ACC112 (cell line): ENCODE data around the gene PRTFDC1.

Source experiments
- H2AFZ ChIP-seq: fragments of 200-600 bp; sonication (generic); one replicate; pipeline ENCODE4 v1.6.0; 2017; ENCODE audit warnings: antibody characterized with exemption, low read length; ENCODE audit not compliant: unreplicated experiment
- H3K27ac ChIP-seq: fragments of 200-600 bp; sonication (generic); 2 replicates; pipeline ENCODE4 v1.5.1; 2014; ENCODE audit warnings: low read depth, mild to moderate bottlenecking, antibody characterized with exemption, low read length, moderate library complexity
- H3K27me3 ChIP-seq: fragments of 200-600 bp; sonication (generic); 2 replicates; pipeline ENCODE4 v1.6.1; 2014; ENCODE audit warnings: mild to moderate bottlenecking, antibody characterized with exemption, low read length, moderate library complexity, mixed read lengths; ENCODE audit not compliant: insufficient read depth
- H3K36me3 ChIP-seq: fragments of 200-600 bp; sonication (generic); 2 replicates; pipeline ENCODE4 v1.6.1; 2016; ENCODE audit warnings: mild to moderate bottlenecking, antibody characterized with exemption, low read length, moderate library complexity, mixed read lengths; ENCODE audit not compliant: insufficient read depth
- H3K4me1 ChIP-seq: fragments of 200-600 bp; sonication (generic); one replicate; pipeline ENCODE4 v1.6.1; 2016; ENCODE audit warnings: low read length, mixed read lengths; ENCODE audit not compliant: insufficient read depth, unreplicated experiment, control insufficient read depth
- H3K4me3 ChIP-seq: fragments of 200-600 bp; sonication (generic); 2 replicates; pipeline ENCODE4 v1.5.1; 2014; ENCODE audit warnings: mild to moderate bottlenecking, low read depth, low read length
- H3K79me2 ChIP-seq: fragments of 200-600 bp; sonication (generic); one replicate; pipeline ENCODE4 v1.6.0; 2016; ENCODE audit warnings: low read length; ENCODE audit not compliant: control insufficient read depth, unreplicated experiment, insufficient read depth

PRTFDC1 gene

DNA sequence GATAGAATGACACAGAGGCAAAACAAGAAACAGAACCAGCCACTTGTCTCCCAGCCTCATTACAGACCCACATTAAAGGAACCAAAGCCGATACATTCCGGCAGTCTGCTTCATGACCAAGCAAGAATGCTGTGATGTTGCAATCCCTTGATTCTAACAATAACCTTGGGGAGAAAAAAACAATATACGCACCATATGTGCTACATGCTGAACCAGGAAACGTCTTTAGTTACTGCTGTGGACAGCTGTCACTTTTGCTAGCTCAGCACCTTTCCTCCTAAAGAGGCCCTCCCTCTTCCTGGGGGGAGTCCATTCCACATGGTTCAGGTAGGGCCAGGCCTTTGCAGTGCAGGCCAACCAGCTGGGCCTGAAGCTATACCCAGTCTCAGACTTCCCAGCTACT lies 79.1 kb downstream of the PRTFDC1 start:
- no peaks in the 10 kb centered on the region for H3K27me3 ChIP-seq
- H3K4me3 ChIP-seq, result peak overlapping the region; percentile 9; the same call in 1 of the 2 replicates
- H3K36me3 ChIP-seq, result 0 out of 2 replicates have a peak, but pooled peaks cover 8% of the 10 kb centered on the region
- peaks cover 27% of the 10 kb centered on the region for H3K4me1 ChIP-seq
- H3K79me2 ChIP-seq, result no peaks in the 10 kb centered on the region
- peak overlapping the region; percentile 91 for H3K27ac ChIP-seq
- peak overlapping the region; percentile 81 for H2AFZ ChIP-seq

DNA sequence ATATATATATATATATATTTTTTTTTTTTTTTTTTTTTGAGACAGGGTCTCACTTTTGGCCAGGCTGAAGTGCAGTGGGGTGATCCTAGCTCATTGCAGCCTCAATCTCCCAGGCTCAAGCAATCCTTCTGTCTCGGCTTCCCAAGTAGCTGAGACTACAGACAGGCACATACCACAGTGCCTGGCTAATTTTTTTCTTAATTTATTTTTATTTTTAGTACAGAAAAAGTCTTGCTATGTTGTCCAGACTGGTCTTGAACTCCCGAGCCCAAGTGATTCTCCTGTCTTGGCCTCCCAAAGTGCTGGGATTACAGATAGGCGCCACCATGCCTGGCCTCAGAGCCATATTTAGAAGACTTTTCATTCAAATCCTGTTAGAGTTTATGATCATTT lies 79.6 kb downstream of the PRTFDC1 start:
- no peaks in the 10 kb centered on the region for H3K79me2 ChIP-seq
- peak overlapping the region; percentile 81 for H2AFZ ChIP-seq
- H3K36me3 ChIP-seq, result 0 out of 2 replicates have a peak, but pooled peaks cover 8% of the 10 kb centered on the region
- H3K27me3 ChIP-seq, result no peaks in the 10 kb centered on the region
- peaks cover 27% of the 10 kb centered on the region for H3K4me1 ChIP-seq
- peak overlapping the region; percentile 91 for H3K27ac ChIP-seq
- H3K4me3 ChIP-seq, result 0 out of 2 replicates have a peak overlapping the region, but pooled peaks have one; percentile 9

- Histone ChIP-seq H2AFZ (no peak overlapping the region), H3K4me3 (no peak overlapping the region), H3K27ac (no peak overlapping the region), H3K36me3 (0 out of 2 replicates have a peak, but pooled peaks cover 8% of the 10 kb centered on the region), H3K27me3 (no peaks in the 10 kb centered on the region), H3K4me1 (peaks cover 30% of the 10 kb centered on the region), H3K79me2 (no peaks in the 10 kb centered on the region)
Observed at GRCh38 chr10:24872049-24872789, 80.2 kb downstream of the PRTFDC1 start.

DNA sequence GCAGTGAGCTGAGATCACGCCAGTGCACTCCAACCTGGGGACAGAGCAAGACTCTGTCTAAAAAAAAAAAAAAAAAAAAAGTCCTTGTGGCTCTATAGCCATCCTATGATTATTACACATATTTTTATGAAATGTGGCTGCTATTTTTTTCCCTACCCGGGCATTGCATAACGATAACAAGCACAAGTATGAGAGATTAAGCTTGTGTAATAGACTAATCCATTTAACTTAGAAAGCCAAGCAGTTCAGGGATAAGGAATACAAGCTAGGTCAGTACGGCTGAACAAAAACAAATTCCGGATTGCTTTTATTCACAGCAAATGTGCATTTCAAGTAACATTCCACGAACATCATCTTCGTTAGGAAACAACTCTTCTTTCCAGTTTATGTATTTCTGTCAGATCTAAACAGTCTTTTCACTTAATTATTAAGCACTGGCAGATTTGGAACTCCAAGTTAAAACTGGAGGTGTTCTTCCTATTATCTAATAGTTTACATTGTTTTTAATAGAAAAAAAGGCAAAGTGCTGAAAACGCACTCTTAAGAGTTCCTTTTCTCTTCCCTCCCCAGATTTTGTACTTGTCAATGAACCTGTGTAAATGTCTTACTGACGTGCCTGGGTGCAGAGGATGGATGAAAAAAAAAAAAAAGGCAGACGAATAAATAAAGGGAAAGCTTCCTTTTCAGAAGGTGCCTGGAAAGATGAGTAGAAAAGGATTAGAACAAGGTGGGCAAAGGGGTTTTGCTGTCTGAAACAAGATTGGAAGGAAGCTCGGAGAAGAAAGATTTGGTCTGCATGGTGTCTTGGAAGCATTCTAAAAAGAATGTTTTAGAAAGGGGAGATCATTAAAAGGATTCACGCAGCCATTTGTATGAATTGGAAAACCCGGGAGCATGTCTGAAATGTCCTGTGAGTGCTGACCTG lies 81.1 kb downstream of the PRTFDC1 start:
- Histone ChIP-seq H3K36me3 (0 out of 2 replicates have a peak, but pooled peaks cover 8% of the 10 kb centered on the region), H2AFZ (no peak overlapping the region), H3K4me3 (no peak overlapping the region), H3K27me3 (no peaks in the 10 kb centered on the region), H3K79me2 (no peaks in the 10 kb centered on the region), H3K4me1 (peaks cover 40% of the 10 kb centered on the region), H3K27ac (no peak overlapping the region)

GRCh38 chr10:24869354-24870015 lies 82.9 kb downstream of the PRTFDC1 start:
- H3K4me3 ChIP-seq, result no peak overlapping the region
- no peaks in the 10 kb centered on the region for H3K27me3 ChIP-seq
- H3K79me2 ChIP-seq, result no peaks in the 10 kb centered on the region
- H3K27ac ChIP-seq, result peak overlapping the region; percentile 18; the same call in 1 of the 2 replicates
- no peak overlapping the region for H2AFZ ChIP-seq
- no peaks in the 10 kb centered on the region for H3K36me3 ChIP-seq
- H3K4me1 ChIP-seq, result peaks cover 56% of the 10 kb centered on the region

- Histone ChIP-seq H3K27me3 (no peaks in the 10 kb centered on the region), H3K4me1 (peaks cover 38% of the 10 kb centered on the region), H3K27ac (peak overlapping the region; percentile 84), H2AFZ (peak overlapping the region; percentile 64), H3K4me3 (peak overlapping the region; percentile 15), H3K36me3 (peaks cover 8% of the 10 kb centered on the region), H3K79me2 (no peaks in the 10 kb centered on the region)
Observed at GRCh38 chr10:24866604-24867583, 85.5 kb downstream of the PRTFDC1 start.

DNA sequence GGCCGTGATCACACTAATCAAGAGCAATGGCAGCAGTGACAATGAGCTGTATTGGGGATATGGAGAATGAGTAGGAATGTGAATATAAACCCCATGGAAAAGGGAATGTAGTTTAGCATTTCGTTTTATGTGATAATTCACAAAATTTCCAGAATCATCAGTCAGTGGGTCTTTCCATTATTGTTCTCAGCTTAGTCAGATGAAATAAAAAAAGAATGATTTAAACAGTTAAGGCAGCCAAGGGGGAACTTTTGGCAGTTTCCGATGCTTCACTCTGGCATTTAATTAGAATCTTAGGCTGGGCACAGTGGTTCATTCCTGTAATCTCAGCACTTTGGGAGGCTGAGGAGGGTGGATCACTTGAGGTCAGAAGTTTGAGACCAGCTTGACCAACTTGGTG lies 86.6 kb downstream of the PRTFDC1 start:
- H3K36me3 ChIP-seq, result peaks cover 8% of the 10 kb centered on the region
- no peak overlapping the region for H3K27ac ChIP-seq
- no peak overlapping the region for H2AFZ ChIP-seq

DNA sequence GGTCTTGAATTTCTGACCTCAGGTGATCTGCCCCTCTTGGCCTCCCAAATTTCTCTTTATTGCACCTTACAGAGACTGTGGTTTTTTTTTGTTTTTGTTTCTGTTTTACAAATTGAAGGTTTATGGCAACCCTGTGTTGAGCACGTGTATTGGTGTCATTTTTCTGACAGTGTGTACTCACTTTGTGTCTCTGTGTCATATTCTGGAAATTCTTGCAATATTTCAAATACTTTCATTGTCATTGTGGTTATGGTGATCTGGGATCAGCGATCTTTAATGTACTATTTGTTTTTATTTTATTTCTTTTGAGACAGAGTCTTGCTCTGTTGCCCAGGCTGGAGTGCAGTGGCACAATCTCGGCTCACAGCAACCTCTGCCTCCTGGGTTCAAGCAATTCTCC lies 89.8 kb downstream of the PRTFDC1 start:
- peaks cover 8% of the 10 kb centered on the region for H3K36me3 ChIP-seq
- H3K79me2 ChIP-seq, result no peaks in the 10 kb centered on the region
- peaks cover 45% of the 10 kb centered on the region for H3K4me1 ChIP-seq
- no peak overlapping the region for H3K27ac ChIP-seq
- no peak overlapping the region for H3K4me3 ChIP-seq
- no peak overlapping the region for H2AFZ ChIP-seq
- no peaks in the 10 kb centered on the region for H3K27me3 ChIP-seq

More for the DNA sequence above, 86.6 kb downstream of the PRTFDC1 start:
- H3K4me3 ChIP-seq, result no peak overlapping the region
- H3K27me3 ChIP-seq, result no peaks in the 10 kb centered on the region
- H3K79me2 ChIP-seq, result no peaks in the 10 kb centered on the region
- peaks cover 38% of the 10 kb centered on the region for H3K4me1 ChIP-seq

GRCh38 chr10:24858288-24859270 lies 93.8 kb downstream of the PRTFDC1 start:
- no peaks in the 10 kb centered on the region for H3K79me2 ChIP-seq
- H3K4me1 ChIP-seq, result peaks cover 23% of the 10 kb centered on the region
- H3K4me3 ChIP-seq, result peak overlapping the region; percentile 30; the same call in 1 of the 2 replicates
- no peaks in the 10 kb centered on the region for H3K27me3 ChIP-seq
- H3K27ac ChIP-seq, result peak overlapping the region; percentile 93
- H3K36me3 ChIP-seq, result peaks cover 6% of the 10 kb centered on the region
- peak overlapping the region; percentile 33 for H2AFZ ChIP-seq
